HepG2 (cell line): ENCODE results near the gene NOXO1.

Experiments
- ERF ChIP-seq: IDR thresholded peaks from 2 replicates; pipeline ENCODE4 v1.6.1; 2018; ENCODE audit warnings: missing biosample characterization, missing genetic modification reagents
- KLF16 ChIP-seq, 2 experiments: sonication (generic) in 1 of 2; formaldehyde crosslinking in 1 of 2; IDR thresholded peaks; 2 replicates each; pipeline versions ENCODE4 v1.6.1 to v1.8.0; 2016 to 2023; ENCODE audit warnings: missing genetic modification reagents in 2 of 2, missing compliant biosample characterization in 1 of 2
- ZNF7 ChIP-seq: IDR thresholded peaks from 2 replicates; pipeline ENCODE4 v1.6.1; 2016; ENCODE audit warnings: missing biosample characterization, missing genetic modification reagents
- ZNF724P ChIP-seq: sonication (generic); formaldehyde crosslinking; IDR thresholded peaks from 2 replicates; pipeline ENCODE4 v1.8.0; 2022; ENCODE audit warnings: missing genetic modification reagents, borderline replicate concordance
- TF ChIP-seq, protein P1 (sequence below): sonication (generic); formaldehyde crosslinking; IDR thresholded peaks from 2 replicates; pipeline ENCODE4 v1.5.0; 2020; ENCODE audit warnings: mild to moderate bottlenecking, missing genetic modification reagents
- TF ChIP-seq, protein P2 (sequence below): sonication (generic); formaldehyde crosslinking; IDR thresholded peaks from 2 replicates; pipeline ENCODE4 v1.8.0; 2022; ENCODE audit warnings: mild to moderate bottlenecking, missing genetic modification reagents, moderate library complexity
- TF ChIP-seq, protein P3 (sequence below): sonication (generic); formaldehyde crosslinking; IDR thresholded peaks from 2 replicates; pipeline ENCODE4 v1.5.0; 2020; ENCODE audit warnings: mild to moderate bottlenecking, missing genetic modification reagents, moderate library complexity
- TF ChIP-seq, protein P4 (sequence below): sonication (generic); formaldehyde crosslinking; IDR thresholded peaks from 2 replicates; pipeline ENCODE4 v1.4.0; 2020; ENCODE audit warnings: missing genetic modification reagents

DNA sequence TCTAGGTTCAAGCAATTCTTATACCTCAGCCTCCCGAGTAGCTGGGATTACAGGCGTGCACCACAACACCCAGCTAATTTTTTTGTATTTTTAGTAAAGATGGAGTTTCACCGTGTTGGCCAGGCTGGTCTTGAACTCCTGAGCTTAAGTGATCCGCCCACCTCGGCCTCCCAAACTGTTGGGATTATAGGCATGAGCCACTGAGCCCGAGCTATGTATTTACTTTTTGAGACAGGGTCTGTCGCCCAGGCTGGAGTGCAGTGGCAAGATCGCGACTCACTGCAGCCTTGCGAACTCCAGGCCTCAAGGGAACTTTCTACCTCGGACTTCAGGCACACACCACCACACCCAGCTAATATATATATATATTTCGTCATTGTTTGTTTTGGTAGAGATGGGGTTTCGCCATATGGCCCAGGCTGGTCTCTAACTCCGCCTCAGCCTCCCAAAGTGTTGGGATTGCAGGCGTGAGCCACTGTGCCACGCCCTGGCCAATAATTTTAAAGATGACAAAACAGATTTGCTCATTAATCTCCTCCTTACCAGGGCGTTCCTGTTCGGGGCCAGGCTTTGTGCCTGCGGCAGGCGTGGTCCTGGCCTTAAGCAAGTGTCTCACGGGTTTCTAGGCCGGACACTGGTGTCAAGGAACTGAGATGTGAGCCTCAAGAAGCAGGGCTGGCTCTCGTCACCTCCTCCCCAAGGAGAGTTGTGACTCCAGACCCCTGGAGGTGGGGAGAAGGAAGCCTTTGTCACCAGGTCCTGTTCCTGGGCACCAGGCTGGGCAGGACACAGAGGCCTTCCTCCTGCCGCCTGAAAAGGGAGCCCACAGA lies 34.1 kb upstream of the NOXO1 start:
- TF ChIP-seq ZNF7 (no peak), ZNF724P (no peak; the same call in 1 of the 2 replicates), ERF (CRISPR knock-in tag) (peak; percentile 28; the same call in 1 of the 2 replicates), KLF16 (CRISPR knock-in tag; IDR thresholded peaks at IDR 0.05) (no peak; a peak in 1 of 4 replicates)
- TF ChIP-seq, protein P1, sequence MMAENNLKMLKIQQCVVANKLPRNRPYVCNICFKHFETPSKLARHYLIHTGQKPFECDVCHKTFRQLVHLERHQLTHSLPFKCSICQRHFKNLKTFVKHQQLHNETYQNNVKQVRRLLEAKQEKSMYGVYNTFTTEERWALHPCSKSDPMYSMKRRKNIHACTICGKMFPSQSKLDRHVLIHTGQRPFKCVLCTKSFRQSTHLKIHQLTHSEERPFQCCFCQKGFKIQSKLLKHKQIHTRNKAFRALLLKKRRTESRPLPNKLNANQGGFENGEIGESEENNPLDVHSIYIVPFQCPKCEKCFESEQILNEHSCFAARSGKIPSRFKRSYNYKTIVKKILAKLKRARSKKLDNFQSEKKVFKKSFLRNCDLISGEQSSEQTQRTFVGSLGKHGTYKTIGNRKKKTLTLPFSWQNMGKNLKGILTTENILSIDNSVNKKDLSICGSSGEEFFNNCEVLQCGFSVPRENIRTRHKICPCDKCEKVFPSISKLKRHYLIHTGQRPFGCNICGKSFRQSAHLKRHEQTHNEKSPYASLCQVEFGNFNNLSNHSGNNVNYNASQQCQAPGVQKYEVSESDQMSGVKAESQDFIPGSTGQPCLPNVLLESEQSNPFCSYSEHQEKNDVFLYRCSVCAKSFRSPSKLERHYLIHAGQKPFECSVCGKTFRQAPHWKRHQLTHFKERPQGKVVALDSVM (CRISPR knock-in tag) = no peak
- TF ChIP-seq, protein P2, sequence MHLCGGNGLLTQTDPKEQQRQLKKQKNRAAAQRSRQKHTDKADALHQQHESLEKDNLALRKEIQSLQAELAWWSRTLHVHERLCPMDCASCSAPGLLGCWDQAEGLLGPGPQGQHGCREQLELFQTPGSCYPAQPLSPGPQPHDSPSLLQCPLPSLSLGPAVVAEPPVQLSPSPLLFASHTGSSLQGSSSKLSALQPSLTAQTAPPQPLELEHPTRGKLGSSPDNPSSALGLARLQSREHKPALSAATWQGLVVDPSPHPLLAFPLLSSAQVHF = no peak
- TF ChIP-seq, protein P3, sequence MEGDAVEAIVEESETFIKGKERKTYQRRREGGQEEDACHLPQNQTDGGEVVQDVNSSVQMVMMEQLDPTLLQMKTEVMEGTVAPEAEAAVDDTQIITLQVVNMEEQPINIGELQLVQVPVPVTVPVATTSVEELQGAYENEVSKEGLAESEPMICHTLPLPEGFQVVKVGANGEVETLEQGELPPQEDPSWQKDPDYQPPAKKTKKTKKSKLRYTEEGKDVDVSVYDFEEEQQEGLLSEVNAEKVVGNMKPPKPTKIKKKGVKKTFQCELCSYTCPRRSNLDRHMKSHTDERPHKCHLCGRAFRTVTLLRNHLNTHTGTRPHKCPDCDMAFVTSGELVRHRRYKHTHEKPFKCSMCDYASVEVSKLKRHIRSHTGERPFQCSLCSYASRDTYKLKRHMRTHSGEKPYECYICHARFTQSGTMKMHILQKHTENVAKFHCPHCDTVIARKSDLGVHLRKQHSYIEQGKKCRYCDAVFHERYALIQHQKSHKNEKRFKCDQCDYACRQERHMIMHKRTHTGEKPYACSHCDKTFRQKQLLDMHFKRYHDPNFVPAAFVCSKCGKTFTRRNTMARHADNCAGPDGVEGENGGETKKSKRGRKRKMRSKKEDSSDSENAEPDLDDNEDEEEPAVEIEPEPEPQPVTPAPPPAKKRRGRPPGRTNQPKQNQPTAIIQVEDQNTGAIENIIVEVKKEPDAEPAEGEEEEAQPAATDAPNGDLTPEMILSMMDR (CRISPR knock-in tag) = no peak
- TF ChIP-seq, protein P4, sequence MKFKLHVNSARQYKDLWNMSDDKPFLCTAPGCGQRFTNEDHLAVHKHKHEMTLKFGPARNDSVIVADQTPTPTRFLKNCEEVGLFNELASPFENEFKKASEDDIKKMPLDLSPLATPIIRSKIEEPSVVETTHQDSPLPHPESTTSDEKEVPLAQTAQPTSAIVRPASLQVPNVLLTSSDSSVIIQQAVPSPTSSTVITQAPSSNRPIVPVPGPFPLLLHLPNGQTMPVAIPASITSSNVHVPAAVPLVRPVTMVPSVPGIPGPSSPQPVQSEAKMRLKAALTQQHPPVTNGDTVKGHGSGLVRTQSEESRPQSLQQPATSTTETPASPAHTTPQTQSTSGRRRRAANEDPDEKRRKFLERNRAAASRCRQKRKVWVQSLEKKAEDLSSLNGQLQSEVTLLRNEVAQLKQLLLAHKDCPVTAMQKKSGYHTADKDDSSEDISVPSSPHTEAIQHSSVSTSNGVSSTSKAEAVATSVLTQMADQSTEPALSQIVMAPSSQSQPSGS (CRISPR knock-in tag) = 0 out of 2 replicates have a peak, but pooled peaks have one; percentile 24
